NCI-H2107 treated with DMSO at 0.1 percent for 48 hours (cell line): ENCODE results near the gene PIK3C2G.

Experiments used
- DNase-seq: peaks from one replicate; lab custom pipeline; 2025; ENCODE audit not compliant: unreplicated experiment; lab: John Stamatoyannopoulos, UW

Gene PIK3C2G

GRCh38 chr12:18402872-18403611 lies 141.7 kb downstream of the PIK3C2G start:
- no peak for DNase-seq

- DNase-seq = no peak
Measured at GRCh38 chr12:18411453-18411852, 150.1 kb downstream of the PIK3C2G start.

GRCh38 chr12:18414671-18415070 lies 153.4 kb downstream of the PIK3C2G start:
- DNase-seq = no peak

GRCh38 chr12:18415227-18415626 lies 153.9 kb downstream of the PIK3C2G start:
- no peak for DNase-seq

GRCh38 chr12:18416412-18416811 lies 155.1 kb downstream of the PIK3C2G start:
- no peak for DNase-seq

GRCh38 chr12:18419311-18419710 lies 158.0 kb downstream of the PIK3C2G start:
- no peak for DNase-seq

- no peak for DNase-seq
Measured at GRCh38 chr12:18421867-18422266, 160.5 kb downstream of the PIK3C2G start.

- DNase-seq = no peak
Measured at GRCh38 chr12:18422871-18423270, 161.6 kb downstream of the PIK3C2G start.

- no peak for DNase-seq
Measured at GRCh38 chr12:18424857-18425256, 163.5 kb downstream of the PIK3C2G start.

GRCh38 chr12:18427520-18427919 lies 166.2 kb downstream of the PIK3C2G start:
- no peak for DNase-seq

GRCh38 chr12:18428416-18428815 lies 167.1 kb downstream of the PIK3C2G start:
- DNase-seq = no peak

- DNase-seq = no peak
Measured at GRCh38 chr12:18429366-18429765, 168.0 kb downstream of the PIK3C2G start.

GRCh38 chr12:18430425-18431048 lies 169.2 kb downstream of the PIK3C2G start:
- no peak for DNase-seq

GRCh38 chr12:18431771-18432170 lies 170.5 kb downstream of the PIK3C2G start:
- DNase-seq = no peak

GRCh38 chr12:18432206-18432605 lies 170.9 kb downstream of the PIK3C2G start:
- no peak for DNase-seq

GRCh38 chr12:18436170-18436569 lies 174.9 kb downstream of the PIK3C2G start:
- no peak for DNase-seq

GRCh38 chr12:18439541-18439940 lies 178.2 kb downstream of the PIK3C2G start:
- no peak for DNase-seq

GRCh38 chr12:18443768-18444437 lies 182.6 kb downstream of the PIK3C2G start:
- DNase-seq = no peak

GRCh38 chr12:18446061-18446644 lies 184.8 kb downstream of the PIK3C2G start:
- no peak for DNase-seq

- DNase-seq = no peak
Measured at GRCh38 chr12:18454330-18454729, 193.0 kb downstream of the PIK3C2G start.

- no peak for DNase-seq
Measured at GRCh38 chr12:18456344-18456743, 195.0 kb downstream of the PIK3C2G start.

- no peak for DNase-seq
Measured at GRCh38 chr12:18457362-18457761, 196.0 kb downstream of the PIK3C2G start.
